Natural killer cell (primary cell): ENCODE measurements around the gene ZNHIT1. TPM values are rescaled to one million over a fixed set of nuclear protein-coding genes. Genes with fewer than 3 reads are reported as not detected.

Experiments
- ATAC-seq, 3 donors: fragments of 150-1000 bp in 2 of 3; fragments of 200-7000 bp in 1 of 3; cut with Tn5 transposase; 1 replicate in 1 of 3; 2 replicates in 2 of 3; pipeline ENCODE4 v1.10.0; 2021; ENCODE audit warnings: mild to moderate bottlenecking in 2 of 3, moderate library complexity in 2 of 3
- DNase-seq, 2 donors: peaks; one replicate each; pipeline versions ENCODE4 v3.0.0 to v3.0.0-alpha.2; 2013 to 2021; ENCODE audit warnings: mixed read lengths in 1 of 2
- H3K27ac ChIP-seq: one replicate; pipeline ENCODE4 v1.5.1; 2013; ENCODE audit warnings: mild to moderate bottlenecking, low read length
- H3K27me3 ChIP-seq: one replicate; pipeline ENCODE4 v1.6.1; 2013; ENCODE audit warnings: low read length; ENCODE audit not compliant: control insufficient read depth, insufficient read depth
- H3K36me3 ChIP-seq: one replicate; pipeline ENCODE4 v1.6.1; 2013; ENCODE audit warnings: low read length; ENCODE audit not compliant: control insufficient read depth, insufficient read depth
- H3K4me1 ChIP-seq: one replicate; pipeline ENCODE4 v1.6.1; 2013; ENCODE audit warnings: low read length; ENCODE audit not compliant: control insufficient read depth, insufficient read depth
- H3K4me3 ChIP-seq: one replicate; pipeline ENCODE4 v1.5.1; 2013; ENCODE audit warnings: low read length
- H3K9me3 ChIP-seq: one replicate; pipeline ENCODE4 v1.6.1; 2013; ENCODE audit warnings: low read length; ENCODE audit not compliant: control insufficient read depth, insufficient read depth
- H3K27ac Mint-ChIP-seq, 2 donors: one replicate each; pipeline ENCODE4 v1.8.0; 2022; ENCODE audit warnings: mild to moderate bottlenecking in 2 of 2, mixed read lengths in 2 of 2, moderate library complexity in 1 of 2
- H3K27me3 Mint-ChIP-seq, 2 donors: one replicate each; pipeline ENCODE4 v1.8.0; 2022; ENCODE audit warnings: low read depth in 2 of 2, mixed read lengths in 2 of 2
- H3K36me3 Mint-ChIP-seq: one replicate; pipeline ENCODE4 v1.8.0; 2022; ENCODE audit warnings: mixed read lengths
- H3K4me1 Mint-ChIP-seq, 2 donors: one replicate each; pipeline ENCODE4 v1.8.0; 2022; ENCODE audit warnings: mixed read lengths in 2 of 2
- H3K4me3 Mint-ChIP-seq: one replicate; pipeline ENCODE4 v1.8.0; 2022; ENCODE audit warnings: mild to moderate bottlenecking, moderate library complexity, mixed read lengths
- H3K9me3 Mint-ChIP-seq, 2 donors: one replicate each; pipeline ENCODE4 v1.8.0; 2022; ENCODE audit warnings: mixed read lengths in 2 of 2
- WGBS: methylation state at CpG from one replicate; pipeline ENCODE4 v1.1.7; 2013; ENCODE audit warnings: missing lambda C conversion rate; ENCODE audit not compliant: insufficient coverage; 5-methylcytosine and 5-hydroxymethylcytosine counted together
- intact Hi-C: fragments of 100-400 bp; cut with micrococcal nuclease; formaldehyde crosslinking; loops from one replicate; pipeline ENCODE4 v1.14.2; 2022
- total RNA-seq, 4 donors: library from RNA; stranded (reverse); fragments of 120-200 nt in 1 of 4; gene quantifications; one replicate each; pipeline versions ENCODE4 v1.2.3 to v1.2.4, GENCODE V29; 2013 to 2022
- TF ChIP-seq, protein P1 (sequence below): fragments of 200-600 bp; IDR thresholded peaks from one replicate; pipeline ENCODE4 v1.8.0; 2022; ENCODE audit warnings: antibody characterized with exemption

ZNHIT1 gene
- total RNA-seq, 3 donors from 2014 or later (not counting 1 experiment from before 2014, with no cell fraction given): 53.7 to 63.5 (median 60.9) TPM

DNA sequence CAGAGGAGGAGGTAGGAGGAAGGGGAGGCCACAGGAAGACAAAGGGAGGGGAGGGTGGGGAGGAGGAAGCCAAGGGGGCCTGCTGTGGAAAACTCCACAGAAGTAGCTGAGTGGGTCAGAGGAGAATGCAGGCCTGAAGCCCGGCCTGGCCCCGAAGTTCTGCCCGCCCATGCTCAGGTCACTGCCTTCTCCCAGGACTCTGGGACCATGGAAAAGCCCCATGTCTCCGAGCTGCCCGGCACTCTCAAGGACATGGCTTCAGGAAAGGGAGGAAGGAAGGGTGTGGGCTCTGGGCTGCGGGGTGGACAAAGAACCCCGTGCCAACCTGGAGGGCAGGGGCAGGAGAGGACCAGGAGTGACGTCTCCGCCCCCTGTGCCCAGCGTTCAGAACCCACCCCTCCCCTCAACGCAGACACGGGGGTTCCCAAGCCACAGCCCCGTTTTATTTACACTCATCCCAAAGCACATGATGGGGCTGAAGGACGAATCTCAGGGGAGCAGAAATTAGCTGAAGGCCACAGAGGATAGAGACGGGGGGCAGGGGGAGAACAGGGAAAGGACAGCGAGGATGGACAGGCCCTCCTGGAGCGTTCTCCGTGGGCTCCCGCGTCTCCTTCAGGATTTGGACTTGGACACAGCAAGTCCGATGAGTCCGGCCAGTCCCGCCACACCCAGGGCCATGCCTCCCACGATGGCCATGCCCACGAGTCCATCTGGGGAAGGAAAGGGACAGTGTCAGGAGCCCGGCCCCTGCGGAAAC lies 21.4 kb downstream of the ZNHIT1 start:
- ATAC-seq (no peak), DNase-seq (no peak)
- H3K4me3 ChIP-seq: no peak overlapping the region
- TF ChIP-seq, protein P1, sequence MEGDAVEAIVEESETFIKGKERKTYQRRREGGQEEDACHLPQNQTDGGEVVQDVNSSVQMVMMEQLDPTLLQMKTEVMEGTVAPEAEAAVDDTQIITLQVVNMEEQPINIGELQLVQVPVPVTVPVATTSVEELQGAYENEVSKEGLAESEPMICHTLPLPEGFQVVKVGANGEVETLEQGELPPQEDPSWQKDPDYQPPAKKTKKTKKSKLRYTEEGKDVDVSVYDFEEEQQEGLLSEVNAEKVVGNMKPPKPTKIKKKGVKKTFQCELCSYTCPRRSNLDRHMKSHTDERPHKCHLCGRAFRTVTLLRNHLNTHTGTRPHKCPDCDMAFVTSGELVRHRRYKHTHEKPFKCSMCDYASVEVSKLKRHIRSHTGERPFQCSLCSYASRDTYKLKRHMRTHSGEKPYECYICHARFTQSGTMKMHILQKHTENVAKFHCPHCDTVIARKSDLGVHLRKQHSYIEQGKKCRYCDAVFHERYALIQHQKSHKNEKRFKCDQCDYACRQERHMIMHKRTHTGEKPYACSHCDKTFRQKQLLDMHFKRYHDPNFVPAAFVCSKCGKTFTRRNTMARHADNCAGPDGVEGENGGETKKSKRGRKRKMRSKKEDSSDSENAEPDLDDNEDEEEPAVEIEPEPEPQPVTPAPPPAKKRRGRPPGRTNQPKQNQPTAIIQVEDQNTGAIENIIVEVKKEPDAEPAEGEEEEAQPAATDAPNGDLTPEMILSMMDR: no peak
- H3K27ac Mint-ChIP-seq: no peak overlapping the region
- intact Hi-C loops: no loop called here
- H3K27me3 ChIP-seq: no peaks in the 10 kb centered on the region
- H3K4me1 Mint-ChIP-seq: peaks cover 5 to 19% of the 10 kb centered on the region in 2 donors
- no peak overlapping the region for H3K4me3 Mint-ChIP-seq
- peaks cover 10% of the 10 kb centered on the region for H3K4me1 ChIP-seq
- no peaks in the 10 kb centered on the region for H3K27me3 Mint-ChIP-seq
- H3K9me3 Mint-ChIP-seq: no peaks in the 10 kb centered on the region
- WGBS: 64% methylated on average over 24 of the region's 27 CpGs
- peaks cover 20% of the 10 kb centered on the region for H3K36me3 ChIP-seq
- H3K27ac ChIP-seq: no peak overlapping the region
- no peaks in the 10 kb centered on the region for H3K9me3 ChIP-seq
- no peaks in the 10 kb centered on the region for H3K36me3 Mint-ChIP-seq

DNA sequence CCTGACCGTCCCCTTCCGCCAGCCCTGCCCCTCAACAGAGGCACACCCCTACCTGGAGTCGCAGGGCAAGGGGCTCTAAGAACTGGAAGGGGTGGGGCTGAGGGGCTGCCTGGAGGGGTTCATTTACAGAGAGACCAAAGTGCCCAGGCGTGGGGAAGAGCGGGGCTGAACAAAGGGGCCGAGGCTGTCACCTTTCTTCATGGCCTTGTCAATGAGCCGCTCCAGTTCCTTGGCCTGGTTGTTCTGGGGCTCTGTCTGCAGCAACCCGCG lies 21.9 kb downstream of the ZNHIT1 start:
- 97% methylated on average over 7 of the region's 9 CpGs for WGBS
- TF ChIP-seq, protein P1: no peak

DNA sequence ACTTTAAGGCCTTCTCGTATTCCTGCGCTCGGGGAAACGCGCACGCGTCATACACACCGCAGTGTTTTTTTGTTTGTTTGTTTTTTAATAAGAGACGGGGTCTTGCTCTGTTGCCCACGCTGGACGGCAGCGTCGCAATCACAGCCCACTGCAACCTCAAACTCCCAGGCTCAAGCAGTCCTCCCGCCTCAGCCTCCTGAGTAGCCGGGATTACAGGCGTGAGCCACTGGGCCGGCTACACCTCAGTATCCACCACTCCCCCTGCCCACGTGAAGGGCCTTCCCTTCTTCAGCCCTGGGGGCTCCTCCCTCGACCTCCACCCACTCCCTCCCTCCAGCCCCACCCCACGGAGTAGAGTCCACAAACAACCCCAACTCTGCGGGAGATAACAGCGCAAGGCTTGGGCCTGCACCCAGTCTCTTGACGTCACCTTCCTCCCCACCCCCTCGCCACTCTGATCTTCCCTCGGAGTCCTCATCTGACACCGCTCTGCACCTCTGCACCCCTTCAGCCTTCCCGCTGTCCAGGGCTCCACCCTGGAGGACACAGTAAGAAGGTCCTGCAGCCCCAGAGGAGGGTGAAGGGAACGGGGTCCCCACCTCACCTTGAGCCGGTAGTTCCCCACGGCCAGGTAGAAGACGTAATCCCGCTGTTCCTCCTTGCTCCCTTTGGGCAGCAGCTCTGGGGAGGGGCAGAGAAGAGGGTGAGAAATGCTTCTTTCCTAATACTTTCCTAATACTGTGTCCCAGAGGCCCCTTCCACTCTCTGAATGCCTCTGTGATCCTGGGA lies 22.5 kb downstream of the ZNHIT1 start:
- H3K4me1 ChIP-seq: peaks cover 16% of the 10 kb centered on the region
- H3K27me3 ChIP-seq: no peaks in the 10 kb centered on the region
- 93% methylated on average over 32 of the region's 32 CpGs for WGBS
- H3K4me1 Mint-ChIP-seq: peaks cover 12 to 30% of the 10 kb centered on the region in 2 donors
- TF ChIP-seq, protein P1: no peak
- H3K27me3 Mint-ChIP-seq: no peaks in the 10 kb centered on the region
- H3K36me3 Mint-ChIP-seq: no peaks in the 10 kb centered on the region
- peaks cover 20% of the 10 kb centered on the region for H3K36me3 ChIP-seq
- no peak overlapping the region for H3K4me3 ChIP-seq
- no peaks in the 10 kb centered on the region for H3K9me3 ChIP-seq
- no peak overlapping the region for H3K27ac ChIP-seq
- no peaks in the 10 kb centered on the region for H3K9me3 Mint-ChIP-seq
- intact Hi-C loops: no loop called here
- DNase-seq (no peak), ATAC-seq (no peak)
- no peak overlapping the region for H3K4me3 Mint-ChIP-seq
- no peak overlapping the region for H3K27ac Mint-ChIP-seq

More for the DNA sequence above, 21.9 kb downstream of the ZNHIT1 start:
- no peaks in the 10 kb centered on the region for H3K36me3 Mint-ChIP-seq
- Histone ChIP-seq H3K4me1 (peaks cover 11% of the 10 kb centered on the region), H3K27ac (no peak overlapping the region), H3K27me3 (no peaks in the 10 kb centered on the region), H3K9me3 (no peaks in the 10 kb centered on the region), H3K36me3 (peaks cover 20% of the 10 kb centered on the region), H3K4me3 (no peak overlapping the region)
- intact Hi-C loops: no loop called here
- peaks cover 6 to 24% of the 10 kb centered on the region in 2 donors for H3K4me1 Mint-ChIP-seq
- no peaks in the 10 kb centered on the region for H3K9me3 Mint-ChIP-seq
- H3K4me3 Mint-ChIP-seq: no peak overlapping the region
- ATAC-seq (no peak), DNase-seq (no peak)
- no peaks in the 10 kb centered on the region for H3K27me3 Mint-ChIP-seq
- no peak overlapping the region for H3K27ac Mint-ChIP-seq
